HG03108 (cell line): Measurements from ENCODE around the gene ABHD12.

Source experiments
- ATAC-seq: cut with Tn5 transposase; IDR thresholded peaks from one replicate; pipeline ENCODE4 v1.9.1; 2021; ENCODE audit warnings: moderate library complexity; ENCODE audit not compliant: unreplicated experiment

Gene ABHD12

DNA sequence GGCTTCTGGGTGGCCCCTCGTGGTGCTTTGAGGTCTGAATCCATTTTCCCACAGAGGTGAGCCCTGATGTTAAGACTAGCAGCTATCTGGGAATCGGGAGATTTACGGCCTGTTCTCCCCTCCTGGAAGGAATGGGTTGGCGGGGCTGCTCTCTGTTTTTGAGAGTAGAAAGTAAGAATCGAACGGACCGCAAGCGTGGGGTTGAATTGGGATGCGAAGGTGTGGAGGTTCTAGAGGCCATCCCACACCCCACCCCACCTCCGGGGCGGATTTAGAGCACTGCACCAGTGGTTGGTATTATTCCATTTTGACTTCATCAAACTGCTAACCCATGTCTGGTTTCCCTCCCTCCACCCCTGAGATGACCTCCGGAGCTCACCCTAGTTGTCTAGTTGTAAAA lies 131.3 kb downstream of the ABHD12 start:
- no peak for ATAC-seq

DNA sequence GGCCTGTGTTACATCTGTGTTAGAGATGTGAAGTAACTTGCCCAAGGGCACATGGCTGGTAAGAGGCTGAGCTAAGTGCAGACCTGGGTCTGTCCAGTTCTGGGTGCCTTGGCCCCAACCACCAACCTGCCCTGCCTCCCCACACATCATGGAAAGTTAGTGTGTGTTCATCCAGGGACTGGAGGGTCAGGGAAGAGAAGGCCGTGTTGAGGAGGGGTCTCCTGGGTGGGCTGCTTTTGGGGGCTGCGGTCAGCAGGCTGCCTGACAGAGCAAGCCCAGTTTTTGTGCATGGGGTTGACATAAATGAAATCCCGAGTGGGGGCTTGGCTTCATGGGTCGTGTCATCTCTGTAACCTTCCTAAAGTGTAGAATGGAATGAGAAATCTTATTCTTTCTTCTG lies 131.8 kb downstream of the ABHD12 start:
- ATAC-seq: no peak

DNA sequence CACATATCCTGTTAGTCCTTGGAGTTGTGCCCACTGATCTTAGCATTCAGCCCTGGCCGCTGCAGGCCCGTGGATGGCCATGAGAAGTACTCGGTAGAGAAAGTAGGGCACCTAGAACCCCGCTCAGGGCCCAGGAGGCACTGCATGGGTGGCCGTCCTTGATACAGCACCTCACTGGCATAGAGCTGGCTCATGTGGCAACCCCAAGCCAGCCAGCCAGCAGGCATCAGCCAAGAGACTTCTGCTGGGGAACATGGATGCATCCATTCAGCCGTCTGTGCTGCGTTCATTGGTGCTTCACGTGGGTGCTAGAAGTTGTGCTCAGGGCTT lies 132.2 kb downstream of the ABHD12 start:
- ATAC-seq: no peak

DNA sequence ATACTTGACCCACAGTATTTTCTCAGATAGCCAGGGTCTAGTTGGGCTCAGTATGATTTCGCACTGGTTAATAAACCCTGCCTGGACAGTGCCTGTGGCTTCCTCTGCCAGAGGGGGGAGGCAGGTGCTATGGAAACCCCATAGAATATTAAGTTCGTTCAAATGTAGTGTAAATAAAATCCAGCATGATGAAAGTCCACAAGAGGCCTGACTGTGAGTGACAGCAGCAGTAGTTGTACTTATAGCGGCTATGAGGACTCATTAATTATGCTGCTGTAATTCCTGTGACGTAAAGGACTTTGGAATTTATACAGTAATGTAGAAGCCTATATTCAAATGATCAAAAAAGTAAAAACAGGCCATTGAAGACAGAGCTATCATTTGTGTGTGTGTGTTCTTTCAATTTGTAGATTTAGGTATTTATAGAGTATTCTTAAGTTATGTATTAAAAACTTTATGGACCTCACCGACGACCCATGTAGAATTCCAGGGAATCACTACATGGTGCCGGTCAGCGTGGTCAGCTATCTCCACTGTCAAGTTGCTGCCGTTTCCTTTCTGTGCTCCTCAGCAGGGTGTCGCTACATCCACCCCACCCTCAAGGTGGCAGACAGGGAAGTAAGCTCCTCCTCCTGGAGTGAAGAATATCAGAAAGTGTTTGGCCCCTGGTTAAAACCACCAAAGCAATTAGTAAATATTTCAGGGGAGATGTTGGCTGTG lies 132.7 kb downstream of the ABHD12 start:
- ATAC-seq: no peak

DNA sequence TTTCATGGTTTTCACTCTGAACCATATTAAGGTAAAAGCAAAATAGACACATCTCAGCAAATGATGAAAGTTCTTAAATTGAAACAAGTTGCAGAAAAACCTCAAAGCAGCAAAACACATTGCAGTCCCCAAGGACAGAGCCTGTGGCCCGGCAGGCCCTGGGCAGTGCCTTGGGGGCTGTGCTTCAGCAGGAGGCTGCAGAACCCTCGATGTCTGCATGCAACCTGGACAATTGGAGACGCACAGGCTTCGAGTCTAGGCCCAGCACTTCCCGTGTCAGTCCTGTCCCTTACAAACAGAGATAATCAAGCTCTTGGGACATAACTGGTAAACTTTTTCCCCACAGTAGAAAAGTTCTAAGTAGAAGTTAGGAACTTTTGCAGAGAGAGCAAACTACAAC lies 133.5 kb downstream of the ABHD12 start:
- ATAC-seq: no peak

DNA sequence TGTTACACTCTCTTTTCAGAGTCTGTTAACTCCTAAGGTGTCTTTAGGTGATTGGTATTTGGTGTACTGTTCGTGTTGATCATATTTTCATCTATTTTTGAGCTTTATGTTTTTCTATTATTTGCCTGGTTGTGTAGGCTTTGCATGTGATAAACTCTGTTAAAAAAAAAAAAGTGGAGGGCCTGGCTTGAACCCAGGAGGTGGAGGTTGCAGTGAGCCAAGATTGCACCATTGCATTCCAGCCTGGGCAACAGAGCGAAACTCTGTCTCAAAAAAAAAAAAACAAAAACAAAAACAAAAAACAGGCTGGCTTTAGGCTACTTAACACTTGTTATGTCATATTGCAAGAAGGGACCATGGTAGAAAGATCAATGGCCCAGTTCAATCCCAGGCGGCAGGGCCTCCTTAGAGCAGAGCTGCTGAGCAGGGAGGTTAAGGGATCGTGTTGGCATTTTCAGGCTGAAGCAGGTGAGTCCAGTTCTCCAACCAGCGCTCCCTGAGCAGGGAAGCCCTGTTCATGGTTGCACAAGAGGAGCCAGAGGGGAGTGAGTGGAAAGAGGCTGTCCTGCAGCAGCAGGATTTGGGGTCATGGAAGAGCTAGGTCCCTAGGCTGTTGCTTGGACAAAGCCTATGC lies 134.3 kb downstream of the ABHD12 start:
- ATAC-seq: no peak

DNA sequence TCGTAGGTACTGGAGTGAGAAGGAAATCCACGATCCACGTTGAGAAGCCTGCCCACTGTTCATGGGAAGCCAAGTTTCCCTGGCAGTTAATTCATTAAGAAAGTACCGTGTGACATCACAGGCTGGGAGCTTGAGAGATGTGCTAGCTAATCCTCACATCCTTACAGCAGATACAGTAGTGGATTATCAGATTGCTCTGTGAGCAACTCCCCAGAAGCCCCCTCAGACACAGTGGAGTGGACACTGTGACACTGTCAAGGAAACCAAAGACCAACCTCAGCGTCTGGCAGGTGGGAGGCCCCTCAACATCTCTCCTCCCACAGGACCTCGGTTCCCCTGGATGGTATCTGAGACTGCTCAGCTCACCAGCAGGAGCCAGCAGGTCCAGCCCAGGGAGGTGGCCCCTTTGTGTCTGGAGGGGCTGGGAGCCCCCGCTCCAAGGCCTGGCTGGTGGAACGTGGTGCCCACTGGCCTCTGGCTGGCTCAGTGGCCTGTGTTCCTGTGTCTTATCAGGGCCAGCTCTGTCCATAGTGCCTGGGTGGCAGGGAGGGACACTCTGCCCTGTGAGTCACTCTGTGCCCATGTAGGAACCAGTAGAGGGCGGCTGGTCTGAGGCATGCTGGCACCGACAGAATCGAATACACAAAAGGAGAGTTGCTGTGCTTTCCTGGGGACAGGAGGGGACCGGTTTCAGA lies 135.5 kb downstream of the ABHD12 start:
- ATAC-seq: no peak

DNA sequence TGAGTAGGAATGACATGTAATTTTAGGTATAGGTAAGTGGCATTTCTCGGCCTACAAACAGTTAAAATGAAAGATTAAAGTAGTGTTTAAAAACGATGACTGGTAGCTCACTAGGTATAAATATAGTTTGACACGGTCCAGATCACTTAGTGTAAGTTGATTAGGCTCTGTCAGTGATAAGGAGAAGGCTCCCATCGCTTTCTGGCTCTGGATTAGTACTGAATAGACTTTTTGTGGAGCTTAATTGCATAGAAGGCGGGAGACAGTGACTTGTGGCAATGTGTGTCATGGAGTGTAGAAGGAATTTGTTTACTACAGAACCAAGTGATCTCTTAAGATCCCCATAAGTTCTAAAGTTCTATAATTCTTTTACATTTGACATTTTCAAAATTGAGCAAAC lies 136.1 kb downstream of the ABHD12 start:
- no peak for ATAC-seq

DNA sequence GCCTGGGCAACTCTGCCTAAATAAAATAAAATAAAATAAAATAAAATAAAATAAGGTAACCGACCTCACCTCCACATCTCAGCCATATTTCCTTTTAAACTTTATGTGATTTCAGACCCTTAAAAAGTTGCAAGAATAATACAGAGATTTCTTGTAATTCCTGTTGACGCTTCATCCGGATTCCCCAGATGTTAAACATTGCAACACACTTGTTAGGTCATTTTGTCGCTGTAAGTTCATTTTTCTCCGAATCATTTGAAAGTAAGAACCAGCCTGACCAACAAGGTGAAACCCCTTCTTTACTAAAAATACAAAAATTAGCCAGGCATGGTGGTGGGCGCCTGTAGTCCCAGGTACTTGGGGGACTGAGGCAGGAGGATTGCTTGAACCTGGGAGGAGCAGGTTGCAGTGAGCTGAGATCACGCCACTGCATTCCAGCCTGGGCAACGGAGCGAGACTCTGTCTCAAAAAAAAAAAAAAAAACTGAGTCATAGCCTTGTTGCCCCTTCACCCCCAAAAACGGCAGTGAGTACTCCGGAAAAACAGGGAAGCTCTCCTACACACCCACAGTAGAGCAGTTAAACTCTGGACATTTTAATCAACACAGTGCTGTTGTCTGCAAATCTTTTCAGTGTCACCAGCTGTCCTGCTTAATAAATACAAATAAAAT lies 136.9 kb downstream of the ABHD12 start:
- ATAC-seq: no peak

DNA sequence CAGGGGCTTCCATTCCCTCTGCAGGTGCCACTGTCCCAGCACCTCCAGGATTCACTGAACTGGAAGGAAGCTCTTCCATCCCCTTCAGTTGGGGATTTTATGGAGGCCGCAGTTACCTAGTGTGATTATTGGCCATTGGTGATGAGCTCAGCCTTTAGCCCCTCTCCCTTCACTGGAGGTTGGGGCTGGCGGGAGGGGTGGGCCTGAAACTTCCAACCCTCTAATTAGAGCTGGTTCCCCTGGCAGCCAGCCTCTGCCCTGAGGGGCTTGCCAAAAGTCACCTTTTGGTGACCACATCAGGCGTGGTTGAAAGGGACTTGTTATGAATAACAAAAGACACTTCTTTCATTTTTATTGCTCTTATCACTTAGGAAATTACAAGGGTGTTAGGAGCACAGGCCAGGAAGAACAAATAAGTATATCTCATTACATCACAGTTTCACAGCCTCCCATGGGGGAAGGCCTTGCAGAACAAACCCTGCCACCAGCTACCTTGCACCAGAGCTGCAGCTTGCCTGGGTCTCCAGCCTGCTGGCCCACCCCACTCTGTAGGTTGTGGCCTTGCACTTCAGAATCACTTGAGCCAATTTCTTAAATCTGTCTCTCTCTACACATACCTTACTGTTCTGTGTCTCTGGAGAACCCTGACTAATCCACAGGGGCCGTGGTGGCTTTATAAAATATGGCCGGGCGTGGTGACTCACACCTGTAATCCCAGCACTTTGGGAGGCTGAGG lies 137.8 kb downstream of the ABHD12 start:
- no peak for ATAC-seq

DNA sequence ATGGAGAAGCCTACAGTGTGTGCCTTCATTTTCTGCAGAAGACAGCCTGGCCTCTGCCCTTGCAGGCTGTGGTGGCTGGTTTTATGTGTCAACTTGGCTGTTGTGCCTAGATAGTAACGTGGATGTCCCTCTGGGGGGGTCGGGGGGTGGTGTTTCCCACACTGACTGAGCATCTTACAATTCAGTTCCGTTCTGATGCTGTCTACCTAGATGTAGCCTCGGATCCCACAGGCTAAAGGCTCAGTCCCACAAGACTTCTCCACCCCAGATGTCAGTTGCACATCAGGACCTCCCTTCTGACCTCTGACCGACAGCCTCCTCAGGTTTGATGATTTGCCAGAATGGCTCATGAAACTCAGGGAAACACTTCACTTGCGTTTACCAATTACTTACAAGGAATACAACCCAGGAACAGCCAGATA lies 138.4 kb downstream of the ABHD12 start:
- no peak for ATAC-seq

DNA sequence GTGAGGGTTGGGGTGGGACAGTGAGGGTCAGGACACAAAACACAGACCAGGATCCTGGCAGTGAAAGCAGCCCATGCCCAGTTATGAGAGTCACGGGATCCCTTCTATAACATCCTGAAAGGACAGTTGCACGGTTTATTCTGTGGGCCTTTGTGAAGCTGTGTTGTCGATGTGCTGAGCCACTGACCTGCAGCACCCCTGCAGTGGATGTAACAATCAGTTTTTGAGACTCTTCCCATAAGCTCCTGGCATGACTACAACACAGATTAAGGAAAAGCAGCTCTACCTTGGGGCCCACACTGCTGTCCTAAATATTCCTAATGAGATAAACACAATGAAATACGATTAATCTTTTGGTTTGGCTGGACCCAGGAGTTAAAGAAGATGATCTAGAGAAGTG lies 139.1 kb downstream of the ABHD12 start:
- no peak for ATAC-seq

DNA sequence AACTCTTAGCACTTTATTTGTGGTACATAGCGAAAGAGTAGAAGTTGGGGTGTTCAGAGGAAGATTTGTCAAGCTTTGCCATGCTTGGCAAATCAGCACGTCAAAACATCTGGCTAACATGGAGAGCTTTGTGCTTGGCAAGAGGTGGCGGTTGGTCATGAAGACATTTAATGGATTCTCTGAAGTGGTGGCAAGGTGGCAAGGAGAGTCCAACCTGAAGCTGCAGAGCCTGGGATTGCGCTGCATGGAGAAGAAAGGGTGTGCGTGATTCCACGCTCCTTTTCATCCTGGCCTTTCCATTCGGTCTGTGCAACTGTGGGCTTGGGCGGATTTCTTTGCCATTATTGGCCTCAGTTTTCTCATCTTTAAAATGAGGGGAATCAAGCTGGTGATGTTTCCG lies 139.6 kb downstream of the ABHD12 start:
- ATAC-seq: no peak

DNA sequence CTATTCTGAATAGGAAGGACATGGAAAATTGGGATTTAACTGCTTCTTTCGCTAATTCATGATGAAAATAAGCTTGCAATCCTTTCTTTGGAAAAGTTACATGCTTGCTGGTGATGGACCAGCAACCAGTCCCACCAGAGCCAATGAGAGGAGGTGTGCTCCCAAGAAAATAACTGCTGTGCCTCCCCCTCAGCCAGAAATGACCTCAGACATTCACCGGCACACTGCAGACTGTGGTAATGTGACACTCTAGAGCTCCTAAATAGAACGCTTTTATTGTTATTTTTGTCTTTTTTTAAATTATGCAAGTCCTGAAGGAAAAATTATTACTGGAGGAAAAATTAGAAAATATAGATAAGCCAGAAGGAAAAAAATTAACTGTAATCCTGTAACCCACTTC lies 140.1 kb downstream of the ABHD12 start:
- ATAC-seq: no peak
